HL-60 (cell line): ENCODE data around the gene PDE2A.
"Not testable (repeated sequence)": the region's sequence is repeated elsewhere in the genome, so short reads cannot be mapped to it uniquely, and the experiment has no call there.

Experiments
- CTCF ChIP-seq: IDR thresholded peaks from one replicate; pipeline ENCODE4 v1.5.1; 2011; ENCODE audit warnings: low read length, control low read depth, inconsistent platforms; ENCODE audit not compliant: insufficient read depth
- POLR2AphosphoS5 ChIP-seq: IDR thresholded peaks from 2 replicates; pipeline ENCODE4 v1.6.1; 2012; ENCODE audit warnings: low read depth

DNA sequence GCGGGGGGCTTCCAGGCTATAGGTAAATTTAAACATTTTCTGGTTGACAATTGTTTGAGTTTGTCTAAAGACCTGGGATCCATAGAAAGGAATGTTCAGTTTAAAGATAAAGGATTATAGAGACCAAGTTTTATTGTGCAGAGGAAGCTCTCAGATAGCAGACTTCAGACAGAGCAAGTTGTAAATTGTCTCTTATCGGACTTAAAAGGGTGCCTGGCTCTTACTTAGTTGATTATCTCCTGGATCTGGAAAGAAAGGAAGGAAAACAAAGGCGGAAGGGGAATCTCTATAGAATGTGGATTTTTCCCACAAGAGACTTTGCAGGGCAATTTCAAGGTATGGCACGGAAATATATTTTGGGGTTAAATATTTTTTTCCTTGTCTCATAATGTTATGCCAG is 101.7 kb downstream of the PDE2A start:
- not testable (repeated sequence) for TF ChIP-seq CTCF, POLR2AphosphoS5
